Endothelial cell of umbilical vein (primary cell): Measurements from ENCODE around the gene GGA3. TPM values are rescaled to one million over a fixed set of nuclear protein-coding genes. Genes with fewer than 3 reads are reported as not detected.

Experiments used
- BruUV-seq: library from RNA; stranded (reverse); fragments of 400-500 nt; replicated peaks from 2 replicates; lab custom pipeline; 2021; lab: Mats Ljungman, UMichigan
- CTCF ChIA-PET: fragments of 300-600, 350-600 bp; sonication (Branson Sonifier 250); formaldehyde crosslinking; loops from one replicate; lab custom pipeline; 2021; ENCODE audit warnings: antibody characterized with exemption, inconsistent platforms; lab: Charles Lee
- POLR2A ChIA-PET: fragments of 300-600, 350-600 bp; sonication (Branson Sonifier 250); formaldehyde crosslinking; loops from one replicate; lab custom pipeline; 2021; ENCODE audit warnings: antibody characterized with exemption, inconsistent platforms; lab: Charles Lee
- DNase-seq: peaks from one replicate; pipeline ENCODE4 v3.0.0-alpha.2; 2011; ENCODE audit warnings: low read depth, low spot score
- FAIRE-seq: peaks from 2 replicates; lab custom pipeline; 2011; peaks lifted over from hg19 to GRCh38; lab: Jason Lieb, UNC
- H2AFZ ChIP-seq: 2 replicates; pipeline ENCODE4 v1.6.0; 2012; ENCODE audit warnings: low read depth, low read length, control low read depth, inconsistent platforms
- H3K27ac ChIP-seq: 2 replicates; pipeline ENCODE4 v1.5.1; 2011; ENCODE audit warnings: low read depth, mild to moderate bottlenecking, control low read depth, low read length, moderate library complexity; ENCODE audit not compliant: insufficient read depth
- H3K27me3 ChIP-seq, 2 experiments: 2 replicates each; pipeline versions ENCODE4 v1.6.0 to v1.6.1; 2011; ENCODE audit warnings: low read length in 2 of 2, mixed read lengths in 1 of 2; ENCODE audit not compliant: control insufficient read depth in 2 of 2, insufficient read depth in 2 of 2
- H3K36me3 ChIP-seq, 2 experiments: 2 replicates in 1 of 2; 3 replicates in 1 of 2; pipeline ENCODE4 v1.5.1; 2011; ENCODE audit warnings: low read length in 2 of 2, mild to moderate bottlenecking in 1 of 2, moderate library complexity in 1 of 2; ENCODE audit not compliant: control insufficient read depth in 2 of 2, insufficient read depth in 2 of 2; ENCODE audit errors: extremely low read depth in 1 of 2
- H3K4me1 ChIP-seq: 3 replicates; pipeline ENCODE4 v1.5.1; 2011; ENCODE audit warnings: mild to moderate bottlenecking, low read length; ENCODE audit not compliant: control insufficient read depth, insufficient read depth; ENCODE audit errors: extremely low read depth
- H3K4me2 ChIP-seq: 2 replicates; pipeline ENCODE4 v1.6.1; 2011; ENCODE audit warnings: low read length, control low read depth, mixed read lengths; ENCODE audit not compliant: insufficient read depth
- H3K4me3 ChIP-seq, 3 experiments: fragments of 200-600 bp in 1 of 3; sonication (generic), shearing (Covaris generic) in 1 of 3; replicated peaks in 1 of 3; 2 replicates each; pipeline ENCODE4 v1.5.1; 2011 to 2016; ENCODE audit warnings: control low read depth in 3 of 3, low read length in 3 of 3, mild to moderate bottlenecking in 2 of 3, inconsistent platforms in 1 of 3, low read depth in 1 of 3, moderate library complexity in 1 of 3; ENCODE audit not compliant: insufficient read depth in 1 of 3
- H3K79me2 ChIP-seq: 2 replicates; pipeline ENCODE4 v1.6.0; 2012; ENCODE audit warnings: low read length, inconsistent platforms; ENCODE audit not compliant: control insufficient read depth, insufficient read depth
- H3K9ac ChIP-seq: replicated peaks from 2 replicates; pipeline ENCODE3; 2011; ENCODE audit warnings: low read length, control low read depth; ENCODE audit not compliant: insufficient read depth; ENCODE audit errors: extremely low read depth
- H3K9me1 ChIP-seq: replicated peaks from 3 replicates; pipeline ENCODE4 v1.6.0; 2011; ENCODE audit warnings: mild to moderate bottlenecking, low read length; ENCODE audit not compliant: control insufficient read depth, insufficient read depth; ENCODE audit errors: extremely low read depth
- H3K9me3 ChIP-seq: replicated peaks from 2 replicates; pipeline ENCODE4 v1.5.1; 2012; ENCODE audit warnings: low read length, inconsistent platforms; ENCODE audit not compliant: control insufficient read depth, insufficient read depth
- H4K20me1 ChIP-seq: replicated peaks from 2 replicates; pipeline ENCODE3; 2011; ENCODE audit warnings: mild to moderate bottlenecking, low read length; ENCODE audit not compliant: control insufficient read depth, insufficient read depth; ENCODE audit errors: extremely low read depth
- EZH2 ChIP-seq: IDR thresholded peaks from 2 replicates; pipeline ENCODE4 v1.6.1; 2012; ENCODE audit warnings: borderline replicate concordance, low read depth, mild to moderate bottlenecking, moderate library complexity, low read length, inconsistent platforms; ENCODE audit not compliant: severe bottlenecking
- FOS ChIP-seq: IDR thresholded peaks from 2 replicates; pipeline ENCODE4 v1.6.1; 2011; ENCODE audit warnings: mild to moderate bottlenecking, low read length, moderate library complexity, borderline replicate concordance; ENCODE audit not compliant: insufficient read depth
- GATA2 ChIP-seq: IDR thresholded peaks from 2 replicates; pipeline ENCODE4 v1.7.0; 2011; ENCODE audit warnings: low read depth, mild to moderate bottlenecking, moderate library complexity, mixed read lengths, low read length; ENCODE audit not compliant: insufficient read length, insufficient read depth
- JUN ChIP-seq: IDR thresholded peaks from 2 replicates; pipeline ENCODE4 v1.6.1; 2011; ENCODE audit warnings: borderline replicate concordance, low read depth; ENCODE audit not compliant: insufficient read length, insufficient read depth
- MYC ChIP-seq: IDR thresholded peaks from one replicate; pipeline ENCODE4 v1.6.1; 2011; ENCODE audit warnings: mild to moderate bottlenecking, low read depth, low read length
- POLR2A ChIP-seq: IDR thresholded peaks from 2 replicates; pipeline ENCODE4 v1.6.1; 2012; ENCODE audit warnings: low read depth, mild to moderate bottlenecking, control low read depth, low read length
- POLR2AphosphoS5 ChIP-seq: IDR thresholded peaks from 2 replicates; pipeline ENCODE4 v1.6.1; 2012; ENCODE audit warnings: low read depth, mild to moderate bottlenecking, control low read depth, low read length, moderate library complexity; ENCODE audit not compliant: insufficient read depth
- dilution Hi-C: fragments of 300-500 bp; cut with MboI; formaldehyde crosslinking; loops from one replicate; pipeline ENCODE4 v1.15.0; 2019; ENCODE audit warnings: low sequenced_read_pairs; ENCODE audit not compliant: extremely low pct_ligation_motif_present
- intact Hi-C: fragments of 100-400 bp; cut with micrococcal nuclease; formaldehyde crosslinking; loops from one replicate; pipeline ENCODE4 v1.10.0; 2022
- polyA plus RNA-seq, 4 experiments: library from polyadenylated mRNA; depleted of rRNA in 3 of 4; stranded (reverse) in 3 of 4; unstranded in 1 of 4; fragments of >200 nt; gene quantifications; 2 replicates each; pipeline versions ENCODE4 v1.2.1 to v1.2.3, GENCODE V29; 2011 to 2012; ENCODE audit warnings: missing spikeins in 1 of 4
- total RNA-seq: library from RNA; stranded (reverse); gene quantifications from 2 replicates; pipeline ENCODE4 v1.2.3, GENCODE V29; 2021
- TF ChIP-seq, protein P1 (sequence below): IDR thresholded peaks from 2 replicates; pipeline ENCODE4 v1.6.1; 2011; ENCODE audit not compliant: insufficient read depth, insufficient read length
- TF ChIP-seq, protein P2 (sequence below), 2 donors: IDR thresholded peaks; 1 replicate in 1 of 2; 2 replicates in 1 of 2; pipeline ENCODE4 v1.5.1; 2011; ENCODE audit warnings: low read length in 2 of 2, mild to moderate bottlenecking in 2 of 2, moderate library complexity in 2 of 2, control low read depth in 1 of 2, inconsistent platforms in 1 of 2, low read depth in 1 of 2; ENCODE audit not compliant: insufficient read depth in 1 of 2; ENCODE audit errors: extremely low read depth in 1 of 2

Gene GGA3
- total and polyA plus RNA-seq, 2 donors (not counting 3 experiments of a cell fraction or from before 2014, with no cell fraction given): 41.2 to 62.9 TPM

DNA sequence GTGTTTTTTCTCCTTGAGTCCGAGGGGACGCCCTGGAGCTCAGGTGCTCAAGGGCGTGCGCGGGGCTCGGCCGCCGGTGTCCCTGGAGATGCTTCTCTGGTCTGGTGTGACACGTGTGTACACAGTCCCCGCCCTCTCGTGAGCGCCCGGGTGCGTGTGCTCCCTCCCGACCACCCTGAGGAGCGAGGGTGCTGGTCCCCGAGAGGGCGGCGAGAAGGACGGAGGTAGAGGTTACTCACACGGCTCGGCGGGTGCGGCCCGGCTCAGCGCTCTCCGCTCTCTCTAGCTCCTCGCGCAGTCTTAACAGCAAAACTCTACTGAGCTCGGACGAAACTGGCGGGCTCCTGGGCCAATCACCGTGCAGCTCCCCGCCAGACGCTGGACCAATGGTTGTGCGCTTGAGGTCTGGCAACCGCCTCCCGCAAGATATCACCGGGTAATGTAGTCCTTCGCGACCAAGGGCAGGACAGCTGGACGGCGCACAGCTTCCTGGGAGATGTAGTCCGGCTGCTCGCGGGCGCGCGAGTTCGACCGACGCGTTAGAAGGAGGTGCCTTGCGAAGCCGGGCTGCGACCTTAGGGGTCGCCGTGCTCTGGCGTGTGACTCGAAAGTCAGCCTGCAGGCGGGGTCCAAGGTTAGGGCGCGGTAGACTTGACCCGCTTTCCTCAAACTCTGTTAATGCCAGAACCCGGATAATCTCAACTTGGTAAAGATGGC lies 27.9 kb upstream of the GGA3 start, which contains the start of gene SLC25A19:
Gene SLC25A19, minus strand, starts transcription at position 319 of the 717 bp plus-strand sequence. CDS start 2,669 bp downstream, outside the sequence.
- H3K4me3 ChIP-seq: peak within 1 kb of the TSS; percentile 66 to 85 (median 75)
- no peaks in the 10 kb centered on the region for H4K20me1 ChIP-seq
- peaks cover 0 to 10% of the 10 kb centered on the region in 2 experiments for H3K36me3 ChIP-seq
- peak within 1 kb of the TSS; percentile 85 for H2AFZ ChIP-seq
- DNase-seq (peak; percentile 100), FAIRE-seq (peak; percentile 100)
- H3K9me1 ChIP-seq: no peaks in the 10 kb centered on the region
- intact Hi-C loops: loop anchor here (1.0 to 2.0 kb wide), 4 partner anchors 18 to 226 kb away; partner anchors contain the start of genes CASKIN2, GRB2 and MIF4GD
- H3K27ac ChIP-seq: peak within 1 kb of the TSS; percentile 86
- peaks cover 8% of the 10 kb centered on the region for H3K79me2 ChIP-seq
- dilution Hi-C loops: no loop called here
- H3K4me2 ChIP-seq: peak within 1 kb of the TSS; percentile 83
- TF ChIP-seq EZH2: no peak
- TF ChIP-seq, protein P1, sequence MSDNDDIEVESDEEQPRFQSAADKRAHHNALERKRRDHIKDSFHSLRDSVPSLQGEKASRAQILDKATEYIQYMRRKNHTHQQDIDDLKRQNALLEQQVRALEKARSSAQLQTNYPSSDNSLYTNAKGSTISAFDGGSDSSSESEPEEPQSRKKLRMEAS: peak; percentile 34
- TF ChIP-seq, protein P2, sequence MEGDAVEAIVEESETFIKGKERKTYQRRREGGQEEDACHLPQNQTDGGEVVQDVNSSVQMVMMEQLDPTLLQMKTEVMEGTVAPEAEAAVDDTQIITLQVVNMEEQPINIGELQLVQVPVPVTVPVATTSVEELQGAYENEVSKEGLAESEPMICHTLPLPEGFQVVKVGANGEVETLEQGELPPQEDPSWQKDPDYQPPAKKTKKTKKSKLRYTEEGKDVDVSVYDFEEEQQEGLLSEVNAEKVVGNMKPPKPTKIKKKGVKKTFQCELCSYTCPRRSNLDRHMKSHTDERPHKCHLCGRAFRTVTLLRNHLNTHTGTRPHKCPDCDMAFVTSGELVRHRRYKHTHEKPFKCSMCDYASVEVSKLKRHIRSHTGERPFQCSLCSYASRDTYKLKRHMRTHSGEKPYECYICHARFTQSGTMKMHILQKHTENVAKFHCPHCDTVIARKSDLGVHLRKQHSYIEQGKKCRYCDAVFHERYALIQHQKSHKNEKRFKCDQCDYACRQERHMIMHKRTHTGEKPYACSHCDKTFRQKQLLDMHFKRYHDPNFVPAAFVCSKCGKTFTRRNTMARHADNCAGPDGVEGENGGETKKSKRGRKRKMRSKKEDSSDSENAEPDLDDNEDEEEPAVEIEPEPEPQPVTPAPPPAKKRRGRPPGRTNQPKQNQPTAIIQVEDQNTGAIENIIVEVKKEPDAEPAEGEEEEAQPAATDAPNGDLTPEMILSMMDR (IDR thresholded peaks at IDR 0.05; ENCODE audit: extremely low read depth in 1 of 2, insufficient read depth in 1 of 2, low read depth in 1 of 2, low read length in 2 of 2): no peak
- peak; percentile 49 for TF ChIP-seq POLR2AphosphoS5
- TF ChIP-seq MYC: no peak
- no peak for TF ChIP-seq JUN
- peak; percentile 9 for TF ChIP-seq POLR2A
- no peak for TF ChIP-seq FOS
- TF ChIP-seq GATA2: no peak
- H3K9ac ChIP-seq: peak within 1 kb of the TSS; percentile 89
- H3K4me1 ChIP-seq: peaks cover 8% of the 10 kb centered on the region
- H3K27me3 ChIP-seq: no peaks in the 10 kb centered on the region
- BruUV-seq: no TSS peak
- H3K9me3 ChIP-seq: no peaks in the 10 kb centered on the region
- ChIA-PET CTCF (interaction anchor here (0.8 to 2.4 kb wide), 11 partner anchors 20 to 227 kb away, joined by 3 to 68 read pairs (median 6); partner anchors contain the start of genes GGA3, GRB2, MIF4GD and MRPS7), POLR2A (interaction anchor here (0.6 to 1.7 kb wide), 8 partner anchors 11 to 151 kb away, joined by 3 to 17 read pairs (median 4); partner anchors contain the start of genes GGA3, GRB2, MIF4GD and MRPS7)
